PC-3 (cell line): ENCODE results near the gene FAHD2A. TPM values are rescaled to one million over a fixed set of nuclear protein-coding genes. Genes with fewer than 3 reads are reported as not detected.

ENCODE experiments used
- ATAC-seq: fragments of 200-7000 bp; cut with Tn5 transposase; 2 replicates; pipeline ENCODE4 v1.9.1; 2020; ENCODE audit warnings: mild to moderate bottlenecking, moderate library complexity
- BruUV-seq: library from RNA; stranded (reverse); fragments of 400-500 nt; replicated peaks from 2 replicates; lab custom pipeline; 2021; lab: Mats Ljungman, UMichigan
- CTCF ChIA-PET: fragments of 300-600 bp; sonication (Branson Sonifier 250); formaldehyde crosslinking; loops from one replicate; lab custom pipeline; 2022; ENCODE audit warnings: antibody characterized with exemption; lab: Charles Lee
- POLR2A ChIA-PET: fragments of 300-600 bp; sonication (Branson Sonifier 250); formaldehyde crosslinking; loops from one replicate; lab custom pipeline; 2022; ENCODE audit warnings: antibody characterized with exemption; ENCODE audit not compliant: unreplicated experiment; lab: Charles Lee
- DNase-seq: peaks from one replicate; pipeline ENCODE4 v3.0.0-alpha.2; 2015
- H2AFZ ChIP-seq: fragments of 300-600 bp; sonication (generic); 2 replicates; pipeline ENCODE4 v1.6.0; 2016; ENCODE audit warnings: antibody characterized with exemption, low read length
- H3F3A ChIP-seq: fragments of 300-600 bp; sonication (generic); one replicate; pipeline ENCODE4 v1.6.0; 2017; ENCODE audit warnings: antibody characterized with exemption, low read length, control low read depth, mild to moderate bottlenecking; ENCODE audit not compliant: unreplicated experiment
- H3K27ac ChIP-seq: fragments of 300-600 bp; sonication (generic); 2 replicates; pipeline ENCODE4 v1.5.1; 2016; ENCODE audit warnings: mild to moderate bottlenecking, low read length
- H3K27me3 ChIP-seq: fragments of 300-600 bp; sonication (generic); 2 replicates; pipeline ENCODE4 v1.6.1; 2016; ENCODE audit warnings: low read length, mixed read lengths
- H3K36me3 ChIP-seq: fragments of 300-600 bp; sonication (generic); 2 replicates; pipeline ENCODE4 v1.6.1; 2016; ENCODE audit warnings: low read depth, mixed run types, low read length, mixed read lengths
- H3K4me1 ChIP-seq: fragments of 300-600 bp; sonication (generic); 2 replicates; pipeline ENCODE4 v1.5.1; 2016; ENCODE audit warnings: low read length; ENCODE audit not compliant: insufficient read depth
- H3K4me2 ChIP-seq: fragments of 300-600 bp; sonication (generic); 2 replicates; pipeline ENCODE4 v1.6.0; 2016; ENCODE audit warnings: low read length
- H3K4me3 ChIP-seq: fragments of 300-600 bp; sonication (generic); 2 replicates; pipeline ENCODE4 v1.5.1; 2016; ENCODE audit warnings: mild to moderate bottlenecking, low read length, mixed read lengths
- H3K79me2 ChIP-seq: fragments of 300-600 bp; sonication (generic); 2 replicates; pipeline ENCODE4 v1.6.1; 2017; ENCODE audit warnings: low read length, mixed read lengths
- H3K9ac ChIP-seq: fragments of 300-600 bp; sonication (generic); 2 replicates; pipeline ENCODE4 v1.6.0; 2016; ENCODE audit warnings: mild to moderate bottlenecking, low read length
- H3K9me2 ChIP-seq: fragments of 300-600 bp; sonication (generic); replicated peaks from 2 replicates; pipeline ENCODE4 v1.6.1; 2016; ENCODE audit warnings: mixed run types, low read length, mixed read lengths
- H3K9me3 ChIP-seq: fragments of 300-600 bp; sonication (generic); 2 replicates; pipeline ENCODE4 v1.6.1; 2016; ENCODE audit warnings: low read length, mixed read lengths
- H4K20me1 ChIP-seq: fragments of 300-600 bp; sonication (generic); 2 replicates; pipeline ENCODE4 v1.6.1; 2016; ENCODE audit warnings: low read length, mixed read lengths
- CTCF ChIP-seq: fragments of 300-600 bp; sonication (generic); conservative IDR thresholded peaks from 2 replicates; pipeline ENCODE4 v1.5.1; 2017; ENCODE audit warnings: antibody characterized with exemption, low read depth, mild to moderate bottlenecking, low read length
- EZH2 ChIP-seq: fragments of 300-600 bp; sonication (generic); IDR thresholded peaks from one replicate; pipeline ENCODE4 v1.6.1; 2017; ENCODE audit warnings: antibody characterized with exemption, mild to moderate bottlenecking, low read length; ENCODE audit not compliant: unreplicated experiment
- EZH2phosphoT487 ChIP-seq: fragments of 300-600 bp; sonication (generic); IDR thresholded peaks from 2 replicates; pipeline ENCODE4 v1.6.1; 2018; ENCODE audit warnings: mild to moderate bottlenecking, antibody characterized with exemption, low read length, borderline replicate concordance
- intact Hi-C: fragments of 100-400 bp; cut with micrococcal nuclease; formaldehyde crosslinking; loops from 2 replicates; pipeline ENCODE4 v1.9.0; 2023
- total RNA-seq: library from RNA; depleted of rRNA; stranded (reverse); fragments of >200 nt; gene quantifications from 2 replicates; pipeline ENCODE4 v1.2.3, GENCODE V29; 2014

FAHD2A gene
- total RNA-seq, 1 experiment from 2014 or later: 20.5 TPM

- no peaks in the 10 kb centered on the region for H3K36me3 ChIP-seq
- no peak overlapping the region for H3K27ac ChIP-seq
- no TSS peak for BruUV-seq
- H3K27me3 ChIP-seq: no peaks in the 10 kb centered on the region
- no peak for TF ChIP-seq EZH2
- no peak for TF ChIP-seq CTCF
- TF ChIP-seq EZH2phosphoT487: no peak
- POLR2A ChIA-PET: no interaction called here
- H3K4me1 ChIP-seq: no peaks in the 10 kb centered on the region
- no peaks in the 10 kb centered on the region for H3F3A ChIP-seq
- intact Hi-C loops: loop anchor here (5.0 kb wide), 1 partner anchor 55 kb away; no protein-coding TSS in a partner anchor
- CTCF ChIA-PET: no interaction called here
- H3K4me3 ChIP-seq: no peak overlapping the region
- no peaks in the 10 kb centered on the region for H3K9me3 ChIP-seq
- no peaks in the 10 kb centered on the region for H3K79me2 ChIP-seq
- no peaks in the 10 kb centered on the region for H3K9me2 ChIP-seq
- ATAC-seq (no peak), DNase-seq (no peak)
- H3K4me2 ChIP-seq: no peak overlapping the region
- no peak overlapping the region for H2AFZ ChIP-seq
- H3K9ac ChIP-seq: no peak overlapping the region
- H4K20me1 ChIP-seq: no peaks in the 10 kb centered on the region
Measured at GRCh38 chr2:95387358-95387757, 15.2 kb upstream of the FAHD2A start.

- ChIA-PET POLR2A (no interaction called here), CTCF (interaction anchor here (0.6 kb wide), 1 partner anchor 9 kb away, joined by 3 read pairs; no protein-coding TSS in a partner anchor)
- Histone ChIP-seq H3K4me3 (no peak overlapping the region), H3K9ac (no peak overlapping the region), H3F3A (no peaks in the 10 kb centered on the region), H3K9me2 (no peaks in the 10 kb centered on the region), H3K27me3 (no peaks in the 10 kb centered on the region), H3K4me1 (no peaks in the 10 kb centered on the region), H2AFZ (no peak overlapping the region), H3K79me2 (no peaks in the 10 kb centered on the region), H3K27ac (no peak overlapping the region), H3K9me3 (no peaks in the 10 kb centered on the region), H4K20me1 (no peaks in the 10 kb centered on the region), H3K36me3 (no peaks in the 10 kb centered on the region), H3K4me2 (no peak overlapping the region)
- intact Hi-C loops: loop anchor here (5.0 kb wide), 1 partner anchor 56 kb away; no protein-coding TSS in a partner anchor
- BruUV-seq: no TSS peak
- ATAC-seq (no peak), DNase-seq (no peak)
- TF ChIP-seq EZH2: no peak
- TF ChIP-seq EZH2phosphoT487: no peak
- no peak for TF ChIP-seq CTCF
Measured at GRCh38 chr2:95388091-95388692, 14.3 kb upstream of the FAHD2A start.

- intact Hi-C loops: loop anchor here (5.0 kb wide), 1 partner anchor 57 kb away; no protein-coding TSS in a partner anchor
- Histone ChIP-seq H3K4me3 (no peak overlapping the region), H4K20me1 (no peaks in the 10 kb centered on the region), H3K9me2 (no peaks in the 10 kb centered on the region), H3K27ac (no peak overlapping the region), H3K9me3 (no peaks in the 10 kb centered on the region), H3K4me1 (no peaks in the 10 kb centered on the region), H3K79me2 (no peaks in the 10 kb centered on the region), H2AFZ (peak overlapping the region; percentile 65), H3F3A (no peaks in the 10 kb centered on the region), H3K9ac (no peak overlapping the region), H3K36me3 (no peaks in the 10 kb centered on the region), H3K4me2 (peak overlapping the region; percentile 38), H3K27me3 (no peaks in the 10 kb centered on the region)
- no peak for TF ChIP-seq EZH2phosphoT487
- TF ChIP-seq EZH2: no peak
- TF ChIP-seq CTCF: no peak
- no peak for DNase-seq
- CTCF ChIA-PET: interaction anchor here (0.7 to 1.0 kb wide), 4 partner anchors 8 to 157 kb away, joined by 3 to 12 read pairs (median 4); no protein-coding TSS in a partner anchor
- no TSS peak for BruUV-seq
- POLR2A ChIA-PET: no interaction called here
- peak; percentile 11; the same call in 1 of the 2 replicates for ATAC-seq
Measured at GRCh38 chr2:95388856-95389244, 13.7 kb upstream of the FAHD2A start.
